GM12878 (cell line): Measurements from ENCODE around the gene SMARCAL1. TPM values are rescaled to one million over a fixed set of nuclear protein-coding genes. Genes with fewer than 3 reads are reported as not detected.

ENCODE experiments used
- ATAC-seq: fragments of 200-7000 bp; cut with Tn5 transposase; 3 replicates; pipeline ENCODE4 v1.9.1; 2020; ENCODE audit warnings: mild to moderate bottlenecking, moderate library complexity
- BruUV-seq: library from RNA; stranded (reverse); fragments of 400-500 nt; replicated peaks from 2 replicates; lab custom pipeline; 2021; lab: Mats Ljungman, UMichigan
- CTCF ChIA-PET: fragments of 300-600 bp; sonication (Branson Sonifier 250); formaldehyde crosslinking; extraction: SDS; loops from one replicate; lab custom pipeline; 2021; ENCODE audit warnings: inconsistent platforms; lab: Yijun Ruan, JAX
- POLR2A ChIA-PET: fragments of 350-600 bp; formaldehyde crosslinking; extraction: SDS; loops from one replicate; lab custom pipeline; 2021; ENCODE audit warnings: inconsistent platforms; lab: Charles Lee
- RAD21 ChIA-PET: fragments of 300-600 bp; sonication (Branson Sonifier 250); formaldehyde crosslinking; loops from one replicate; lab custom pipeline; 2023; ENCODE audit warnings: antibody characterized with exemption; ENCODE audit not compliant: unreplicated experiment; lab: Charles Lee
- SMC1A ChIA-PET: fragments of 300-600 bp; sonication (Branson Sonifier 250); formaldehyde crosslinking; loops from one replicate; lab custom pipeline; 2023; ENCODE audit not compliant: unreplicated experiment, uncharacterized antibody; lab: Charles Lee
- DNase-seq: peaks from one replicate; pipeline ENCODE4 v3.0.0-alpha.2; 2011; ENCODE audit warnings: low read depth, low spot score
- FAIRE-seq: peaks from 3 replicates; lab custom pipeline; 2011; peaks lifted over from hg19 to GRCh38; lab: Jason Lieb, UNC
- H2AFZ ChIP-seq: 2 replicates; pipeline ENCODE4 v1.6.0; 2011; ENCODE audit warnings: low read depth, low read length, control low read depth; ENCODE audit not compliant: control insufficient read depth
- H3K27ac ChIP-seq: 2 replicates; pipeline ENCODE4 v1.5.1; 2011; ENCODE audit warnings: control low read depth; ENCODE audit not compliant: control insufficient read depth, insufficient read depth
- H3K27me3 ChIP-seq, 2 experiments: replicated peaks in 1 of 2; 2 replicates each; pipeline versions ENCODE4 v1.6.0 to v1.6.1; 2011; ENCODE audit warnings: low read length in 1 of 2; ENCODE audit not compliant: control insufficient read depth in 2 of 2, insufficient read depth in 2 of 2
- H3K36me3 ChIP-seq, 2 experiments: 2 replicates each; pipeline ENCODE4 v1.5.1; 2011; ENCODE audit warnings: low read length in 1 of 2; ENCODE audit not compliant: control insufficient read depth in 2 of 2, insufficient read depth in 2 of 2
- H3K4me1 ChIP-seq: 2 replicates; pipeline ENCODE4 v1.6.1; 2011; ENCODE audit warnings: mild to moderate bottlenecking, low read length, moderate library complexity, mixed read lengths; ENCODE audit not compliant: control insufficient read depth, insufficient read depth
- H3K4me2 ChIP-seq: 2 replicates; pipeline ENCODE4 v1.6.0; 2011; ENCODE audit warnings: control low read depth; ENCODE audit not compliant: control insufficient read depth, insufficient read depth
- H3K4me3 ChIP-seq: fragments of 200-600 bp; sonication (generic); 2 replicates; pipeline ENCODE4 v1.5.1; 2016
- H3K79me2 ChIP-seq: 2 replicates; pipeline ENCODE4 v1.6.0; 2011; ENCODE audit warnings: low read length; ENCODE audit not compliant: control insufficient read depth, insufficient read depth
- H3K9ac ChIP-seq: 2 replicates; pipeline ENCODE4 v1.8.0; 2011; ENCODE audit warnings: low read length, control low read depth, mixed read lengths; ENCODE audit not compliant: control insufficient read depth, insufficient read depth
- H3K9me3 ChIP-seq: replicated peaks from 3 replicates; pipeline ENCODE4 v1.5.1; 2011; ENCODE audit warnings: mild to moderate bottlenecking, low read length; ENCODE audit not compliant: control insufficient read depth, insufficient read depth
- H4K20me1 ChIP-seq: 2 replicates; pipeline ENCODE4 v1.6.0; 2011; ENCODE audit not compliant: control insufficient read depth, insufficient read depth
- ASH2L ChIP-seq: fragments of 300-600, 200-600 bp; sonication (generic); IDR thresholded peaks from 2 replicates; pipeline ENCODE4 v1.6.1; 2017; ENCODE audit warnings: low read depth, mild to moderate bottlenecking, borderline replicate concordance
- BCL11A ChIP-seq: IDR thresholded peaks from 2 replicates; pipeline ENCODE4 v1.6.1; 2011; ENCODE audit warnings: low read depth, low read length
- CEBPZ ChIP-seq: fragments of 150-350 bp; IDR thresholded peaks from 2 replicates; pipeline ENCODE4 v1.6.1; 2016; ENCODE audit warnings: low read depth, low read length
- CTCF ChIP-seq, 3 experiments: IDR thresholded peaks in 2 of 3; conservative IDR thresholded peaks in 1 of 3; 2 replicates each; pipeline ENCODE4 v1.5.1; 2011; ENCODE audit warnings: low read depth in 3 of 3, low read length in 3 of 3, mild to moderate bottlenecking in 3 of 3, control low read depth in 2 of 3, moderate library complexity in 2 of 3, inconsistent platforms in 1 of 3, mixed read lengths in 1 of 3; ENCODE audit not compliant: control insufficient read depth in 2 of 3, insufficient read depth in 1 of 3; ENCODE audit errors: extremely low read depth in 1 of 3
- HSF1 ChIP-seq: fragments of 150-350 bp; IDR thresholded peaks from 2 replicates; pipeline ENCODE4 v1.6.1; 2014; ENCODE audit warnings: mild to moderate bottlenecking, low read depth, low read length
- IRF4 ChIP-seq: IDR thresholded peaks from 2 replicates; pipeline ENCODE4 v1.6.1; 2011; ENCODE audit warnings: low read depth, low read length
- NFYB ChIP-seq: IDR thresholded peaks from 2 replicates; pipeline ENCODE4 v1.6.1; 2011; ENCODE audit warnings: low read depth, mild to moderate bottlenecking, low read length, improper control_type of control experiment, moderate library complexity; ENCODE audit not compliant: insufficient read depth
- PRDM15 ChIP-seq: fragments of 450-650 bp; formaldehyde crosslinking; IDR thresholded peaks from 2 replicates; pipeline ENCODE4 v1.4.0; 2020; ENCODE audit warnings: mild to moderate bottlenecking, moderate library complexity
- SPI1 ChIP-seq: IDR thresholded peaks from 2 replicates; pipeline ENCODE4 v1.6.1; 2011; ENCODE audit warnings: low read depth, mild to moderate bottlenecking, low read length, moderate library complexity, borderline replicate concordance; ENCODE audit not compliant: insufficient read depth
- ZBED1 ChIP-seq: IDR thresholded peaks from 2 replicates; pipeline ENCODE4 v1.6.1; 2016; ENCODE audit warnings: borderline replicate concordance
- WGBS: methylation state at CpG from one replicate; pipeline ENCODE4 v1.1.6; 2016; ENCODE audit warnings: low lambda C conversion rate; ENCODE audit not compliant: insufficient replicate concordance, insufficient coverage; ENCODE audit errors: missing lambda C conversion rate; 5-methylcytosine and 5-hydroxymethylcytosine counted together
- in situ Hi-C: fragments of 300-500 bp; cut with MboI; formaldehyde crosslinking; loops from 9 replicates; pipeline ENCODE4 v1.14.3; 2018; ENCODE audit warnings: mixed read lengths
- intact Hi-C: fragments of 100-400 bp; cut with micrococcal nuclease; formaldehyde crosslinking; loops from one replicate; pipeline ENCODE4 v1.14.2; 2022; ENCODE audit not compliant: unreplicated experiment
- polyA plus RNA-seq, 11 experiments: library from polyadenylated mRNA; depleted of rRNA in 4 of 11; unstranded in 6 of 11; stranded (reverse) in 5 of 11; fragments of >200 nt; fragmentation: Nextera tagmentation in 4 of 11; fragmentation: Illumina TruSeq in 1 of 11; extraction: Ambion mirVana in 4 of 11; extraction: Trizol in 1 of 11; gene quantifications; 1 replicate in 1 of 11; 2 replicates in 10 of 11; pipeline versions ENCODE4 v1.2.1 to v1.2.3, GENCODE V29; 2011 to 2016; ENCODE audit warnings: inconsistent platforms in 2 of 11, missing spikeins in 2 of 11, low read depth in 1 of 11
- total RNA-seq, 4 experiments: library from RNA; depleted of rRNA in 3 of 4; stranded (reverse); fragments of >200 nt in 3 of 4; fragmentation: Illumina TruSeq in 1 of 4; extraction: Trizol in 1 of 4; gene quantifications; 2 replicates each; pipeline versions ENCODE4 v1.2.1 to v1.2.3, GENCODE V29; 2013 to 2021

Gene SMARCAL1
- total and polyA plus RNA-seq, 10 of the 15 experiments (the other 5 are each of a cell fraction or from before 2014, with no cell fraction given), result 10.8 to 32.9 (median 21.8) TPM

- Histone ChIP-seq H3K9me3 (no peaks in the 10 kb centered on the region), H3K27ac (no peak overlapping the region), H4K20me1 (no peaks in the 10 kb centered on the region), H2AFZ (no peak overlapping the region), H3K4me2 (no peak overlapping the region), H3K36me3 (no peaks in the 10 kb centered on the region), H3K27me3 (no peaks in the 10 kb centered on the region; a peak in 1 of 4 replicates), H3K9ac (no peak overlapping the region), H3K4me1 (no peaks in the 10 kb centered on the region), H3K79me2 (no peaks in the 10 kb centered on the region), H3K4me3 (no peak overlapping the region)
- CTCF ChIA-PET, result interaction anchor here (0.7 to 13.3 kb wide), 11 partner anchors 10 to 327 kb away, joined by 3 to 116 read pairs (median 5); partner anchors contain the start of gene XRCC5
- DNase-seq (no peak), FAIRE-seq (no peak), ATAC-seq (no peak)
- in situ Hi-C loops (loop anchor here (10.0 kb wide), 1 partner anchor 191 kb away; no protein-coding TSS in a partner anchor), intact Hi-C loops (loop anchor here (2.0 kb wide), 1 partner anchor 183 kb away; no protein-coding TSS in a partner anchor)
- no TSS peak for BruUV-seq
- RAD21 ChIA-PET, result interaction anchor here (3.9 kb wide), 1 partner anchor 184 kb away, joined by 38 read pairs; no protein-coding TSS in a partner anchor
- WGBS, result 53% methylated on average over 6 of the region's 7 CpGs
- SMC1A ChIA-PET, result interaction anchor here (1.1 to 10.3 kb wide), 6 partner anchors 11 to 296 kb away, joined by 3 to 84 read pairs (median 6); partner anchors contain the start of gene XRCC5
- POLR2A ChIA-PET, result interaction anchor here (0.9 to 1.5 kb wide), 2 partner anchors 11 to 183 kb away, joined by 3 to 9 read pairs; no protein-coding TSS in a partner anchor
- no peak for TF ChIP-seq CEBPZ
- no peak for TF ChIP-seq CTCF (IDR thresholded peaks at IDR 0.05 in 2 of 3, conservative IDR thresholded peaks at IDR 0.05 in 1 of 3; ENCODE audit: control insufficient read depth in 2 of 3, extremely low read depth in 1 of 3, insufficient read depth in 1 of 3, low read depth in 3 of 3, low read length in 3 of 3)
- no peak for TF ChIP-seq IRF4
- no peak for TF ChIP-seq BCL11A
- no peak for TF ChIP-seq NFYB
- TF ChIP-seq PRDM15 (CRISPR knock-in tag), result no peak
- no peak for TF ChIP-seq SPI1
- TF ChIP-seq HSF1, result no peak
- no peak for TF ChIP-seq ZBED1
- TF ChIP-seq ASH2L, result no peak
Measured at GRCh38 chr2:216405588-216405987, 6.7 kb upstream of the SMARCAL1 start.
